ENCODE data around the gene PLCD4. TPM values are rescaled to one million over a fixed set of nuclear protein-coding genes. Genes with fewer than 3 reads are reported as not detected.

Gene PLCD4
- total RNA-seq, 1 donor from 2014 or later, result 90.2 TPM

GRCh38 chr2:218642786-218643185 is 35.1 kb downstream of the PLCD4 start:
- Mint-ChIP-seq H3K27me3 (ENCODE audit: unreplicated experiment) (peaks cover 6% of the 10 kb centered on the region), H3K4me1 (ENCODE audit: unreplicated experiment) (peaks cover 11% of the 10 kb centered on the region), H3K27ac (ENCODE audit: unreplicated experiment) (peak overlapping the region; percentile 36), H3K4me3 (ENCODE audit: unreplicated experiment) (no peak overlapping the region), H3K36me3 (ENCODE audit: low read depth, unreplicated experiment) (peaks cover 27% of the 10 kb centered on the region), H3K9me3 (ENCODE audit: unreplicated experiment) (no peaks in the 10 kb centered on the region)
- TF ChIP-seq CTCF (IDR thresholded peaks at IDR 0.05; ENCODE audit: unreplicated experiment), result no peak
- no peak for DNase-seq (ENCODE audit: low spot score)

GRCh38 chr2:218643751-218644310 is 36.1 kb downstream of the PLCD4 start:
- Mint-ChIP-seq H3K36me3 (ENCODE audit: low read depth, unreplicated experiment) (peaks cover 23% of the 10 kb centered on the region), H3K27ac (ENCODE audit: unreplicated experiment) (no peak overlapping the region), H3K4me3 (ENCODE audit: unreplicated experiment) (no peak overlapping the region), H3K9me3 (ENCODE audit: unreplicated experiment) (no peaks in the 10 kb centered on the region), H3K27me3 (ENCODE audit: unreplicated experiment) (peaks cover 6% of the 10 kb centered on the region), H3K4me1 (ENCODE audit: unreplicated experiment) (peaks cover 11% of the 10 kb centered on the region)
- no peak for DNase-seq (ENCODE audit: low spot score)
- TF ChIP-seq CTCF (IDR thresholded peaks at IDR 0.05; ENCODE audit: unreplicated experiment), result no peak

GRCh38 chr2:218644721-218645120 is 37.0 kb downstream of the PLCD4 start:
- Mint-ChIP-seq H3K4me1 (ENCODE audit: unreplicated experiment) (peaks cover 11% of the 10 kb centered on the region), H3K4me3 (ENCODE audit: unreplicated experiment) (no peak overlapping the region), H3K27ac (ENCODE audit: unreplicated experiment) (peak overlapping the region; percentile 32), H3K27me3 (ENCODE audit: unreplicated experiment) (peaks cover 6% of the 10 kb centered on the region), H3K9me3 (ENCODE audit: unreplicated experiment) (no peaks in the 10 kb centered on the region), H3K36me3 (ENCODE audit: low read depth, unreplicated experiment) (peaks cover 17% of the 10 kb centered on the region)
- DNase-seq (ENCODE audit: low spot score), result no peak
- TF ChIP-seq CTCF (IDR thresholded peaks at IDR 0.05; ENCODE audit: unreplicated experiment), result no peak

- no peak for DNase-seq (ENCODE audit: low spot score)
- Mint-ChIP-seq H3K9me3 (ENCODE audit: unreplicated experiment) (no peaks in the 10 kb centered on the region), H3K4me1 (ENCODE audit: unreplicated experiment) (peaks cover 11% of the 10 kb centered on the region), H3K27me3 (ENCODE audit: unreplicated experiment) (peaks cover 6% of the 10 kb centered on the region), H3K27ac (ENCODE audit: unreplicated experiment) (peak overlapping the region; percentile 32), H3K4me3 (ENCODE audit: unreplicated experiment) (no peak overlapping the region), H3K36me3 (ENCODE audit: low read depth, unreplicated experiment) (peaks cover 15% of the 10 kb centered on the region)
- no peak for TF ChIP-seq CTCF (IDR thresholded peaks at IDR 0.05; ENCODE audit: unreplicated experiment)
Observed at GRCh38 chr2:218645126-218645525, 37.4 kb downstream of the PLCD4 start.

- Mint-ChIP-seq H3K9me3 (ENCODE audit: unreplicated experiment) (no peaks in the 10 kb centered on the region), H3K4me1 (ENCODE audit: unreplicated experiment) (no peaks in the 10 kb centered on the region), H3K27me3 (ENCODE audit: unreplicated experiment) (peaks cover 3% of the 10 kb centered on the region), H3K4me3 (ENCODE audit: unreplicated experiment) (peak overlapping the region; percentile 79), H3K36me3 (ENCODE audit: low read depth, unreplicated experiment) (peaks cover 25% of the 10 kb centered on the region), H3K27ac (ENCODE audit: unreplicated experiment) (peak overlapping the region; percentile 78)
- TF ChIP-seq CTCF (IDR thresholded peaks at IDR 0.05; ENCODE audit: unreplicated experiment), result peak; percentile 75
- peak; percentile 58 for DNase-seq (ENCODE audit: low spot score)
Observed at GRCh38 chr2:218648088-218648786, 40.5 kb downstream of the PLCD4 start.
